Stimulated activated CD8-positive, alpha-beta memory T cell treated with anti-CD3 and anti-CD28 coated beads, Interleukin-7, amount 100 ng/mL, for 48 hours (primary cell): ENCODE measurements around the gene IFNA14.
"Not testable (repeated sequence)": the region's sequence is repeated elsewhere in the genome, so short reads cannot be mapped to it uniquely, and the experiment has no call there.

Source experiments
- DNase-seq, 2 donors: peaks; one replicate each; pipeline ENCODE4 v3.0.0-alpha.2; 2020; ENCODE audit warnings: low read depth in 1 of 2; ENCODE audit errors: extremely low read depth in 1 of 2

The IFNA14 gene

GRCh38 chr9:21239911-21240310 is at the start of gene IFNA14:
IFNA14 (minus strand) TSS chr9:21240005; CDS start chr9:21239935, 70 bp downstream.
- no peak for DNase-seq

- DNase-seq: no peak
These were observed 47.5 kb upstream of the IFNA14 start for GRCh38 chr9:21287280-21287679.

GRCh38 chr9:21286659-21287058 is 46.9 kb upstream of the IFNA14 start:
- no peak for DNase-seq

GRCh38 chr9:21286099-21286498 is 46.3 kb upstream of the IFNA14 start:
- DNase-seq: no peak

GRCh38 chr9:21281275-21281674 is 41.5 kb upstream of the IFNA14 start:
- DNase-seq: no peak

- no peak for DNase-seq
These were observed 28.5 kb upstream of the IFNA14 start for GRCh38 chr9:21268347-21268657.

GRCh38 chr9:21267485-21268346 is 27.9 kb upstream of the IFNA14 start:
- DNase-seq: no peak

- no peak for DNase-seq
These were observed 27.1 kb upstream of the IFNA14 start for GRCh38 chr9:21266733-21267484.

- DNase-seq: no peak
These were observed 25.8 kb upstream of the IFNA14 start for GRCh38 chr9:21265421-21266189.

- DNase-seq: no peak
These were observed 15.9 kb upstream of the IFNA14 start for GRCh38 chr9:21255538-21256212.

- DNase-seq: no peak
These were observed 13.1 kb upstream of the IFNA14 start for GRCh38 chr9:21252721-21253547.

- no peak for DNase-seq
These were observed 11.8 kb upstream of the IFNA14 start for GRCh38 chr9:21251638-21252037.

- DNase-seq: no peak
These were observed 11.4 kb upstream of the IFNA14 start for GRCh38 chr9:21251190-21251589.

- no peak for DNase-seq
These were observed 5.0 kb upstream of the IFNA14 start for GRCh38 chr9:21244836-21245235.

- not testable (repeated sequence) for DNase-seq
These were observed 3.5 kb downstream of the IFNA14 start for GRCh38 chr9:21236360-21236714.

GRCh38 chr9:21235468-21236359 is 4.1 kb downstream of the IFNA14 start:
- DNase-seq: not testable (repeated sequence)

- no peak for DNase-seq
These were observed 5.6 kb downstream of the IFNA14 start for GRCh38 chr9:21234153-21234687.

GRCh38 chr9:21233258-21233657 is 6.5 kb downstream of the IFNA14 start:
- DNase-seq: no peak

- no peak for DNase-seq
These were observed 11.7 kb downstream of the IFNA14 start, which contains the start of gene IFNA17 for GRCh38 chr9:21228122-21228521. IFNA17 (minus strand) TSS chr9:21228222; CDS start chr9:21228173, 49 bp downstream.
